OCI-LY7 (cell line): ENCODE results near the gene CERK.

Experiments
- EZH2phosphoT487 ChIP-seq: fragments of 200-600 bp; sonication (generic); IDR thresholded peaks from 2 replicates; pipeline ENCODE4 v1.6.1; 2018; ENCODE audit warnings: low read depth, borderline replicate concordance, mild to moderate bottlenecking, mixed run types, antibody characterized with exemption, low read length, moderate library complexity, mixed read lengths
- TF ChIP-seq, protein P1 (sequence below): fragments of 200-600 bp; sonication (generic); conservative IDR thresholded peaks from 2 replicates; pipeline ENCODE4 v1.5.1; 2014; ENCODE audit warnings: mild to moderate bottlenecking, antibody characterized with exemption, low read length, moderate library complexity, mixed read lengths

DNA sequence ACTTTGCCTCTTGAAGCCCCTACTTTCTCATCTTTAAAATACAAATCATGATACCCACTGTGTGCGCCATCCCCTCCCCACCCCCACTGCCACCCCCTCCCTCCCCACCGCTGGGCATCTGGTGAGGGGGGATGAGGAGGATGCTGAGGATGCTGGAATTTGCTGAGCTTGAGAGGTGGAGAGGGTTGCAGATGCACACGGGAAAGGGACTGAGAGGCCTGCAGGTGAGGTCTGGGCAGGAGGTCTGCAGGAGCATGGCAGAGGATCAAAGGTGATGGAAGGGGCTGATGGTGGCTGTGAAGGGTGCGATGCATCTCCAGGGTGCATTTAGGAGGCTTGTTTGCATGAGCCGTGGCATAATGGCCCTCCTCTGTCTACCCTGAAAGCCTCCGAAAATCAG is 16.8 kb upstream of the CERK start:
- TF ChIP-seq, protein P1, sequence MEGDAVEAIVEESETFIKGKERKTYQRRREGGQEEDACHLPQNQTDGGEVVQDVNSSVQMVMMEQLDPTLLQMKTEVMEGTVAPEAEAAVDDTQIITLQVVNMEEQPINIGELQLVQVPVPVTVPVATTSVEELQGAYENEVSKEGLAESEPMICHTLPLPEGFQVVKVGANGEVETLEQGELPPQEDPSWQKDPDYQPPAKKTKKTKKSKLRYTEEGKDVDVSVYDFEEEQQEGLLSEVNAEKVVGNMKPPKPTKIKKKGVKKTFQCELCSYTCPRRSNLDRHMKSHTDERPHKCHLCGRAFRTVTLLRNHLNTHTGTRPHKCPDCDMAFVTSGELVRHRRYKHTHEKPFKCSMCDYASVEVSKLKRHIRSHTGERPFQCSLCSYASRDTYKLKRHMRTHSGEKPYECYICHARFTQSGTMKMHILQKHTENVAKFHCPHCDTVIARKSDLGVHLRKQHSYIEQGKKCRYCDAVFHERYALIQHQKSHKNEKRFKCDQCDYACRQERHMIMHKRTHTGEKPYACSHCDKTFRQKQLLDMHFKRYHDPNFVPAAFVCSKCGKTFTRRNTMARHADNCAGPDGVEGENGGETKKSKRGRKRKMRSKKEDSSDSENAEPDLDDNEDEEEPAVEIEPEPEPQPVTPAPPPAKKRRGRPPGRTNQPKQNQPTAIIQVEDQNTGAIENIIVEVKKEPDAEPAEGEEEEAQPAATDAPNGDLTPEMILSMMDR = no peak
- no peak for TF ChIP-seq EZH2phosphoT487
